ENCODE measurements around the gene MAN1C1. TPM values are rescaled to one million over a fixed set of nuclear protein-coding genes. Genes with fewer than 3 reads are reported as not detected.
"Not testable (repeated sequence)": the region's sequence is repeated elsewhere in the genome, so short reads cannot be mapped to it uniquely, and the experiment has no call there.

Gene MAN1C1
- total and polyA plus RNA-seq, 2 donors (not counting 1 experiment from before 2014, with no cell fraction given), result 17.7 to 51.4 TPM

- Histone ChIP-seq H3K9me3 (ENCODE audit: control insufficient read depth, insufficient read depth, low read depth, low read length) (no peaks in the 10 kb centered on the region), H4K20me1 (ENCODE audit: control insufficient read depth, extremely low read depth, insufficient read depth, low read length) (peaks cover 2% of the 10 kb centered on the region), H3K36me3 (ENCODE audit: control insufficient read depth, insufficient read depth, low read length) (no peaks in the 10 kb centered on the region), H3K27me3 (ENCODE audit: control insufficient read depth, insufficient read depth, low read length) (peaks cover 5% of the 10 kb centered on the region), H3K4me3 (replicated peaks in 1 of 4; ENCODE audit: control extremely low read depth in 1 of 4, insufficient read depth in 1 of 4, low read depth in 3 of 4, low read length in 4 of 4) (no peak overlapping the region), H3K79me2 (ENCODE audit: control insufficient read depth, insufficient read depth, low read length) (no peaks in the 10 kb centered on the region), H3K27ac (ENCODE audit: insufficient read depth, low read length) (no peak overlapping the region), H3K4me1 (ENCODE audit: control insufficient read depth, extremely low read depth, insufficient read depth, low read length) (no peaks in the 10 kb centered on the region), H3K4me2 (ENCODE audit: extremely low read depth, insufficient read depth, low read length) (no peak overlapping the region), H2AFZ (ENCODE audit: low read length) (no peak overlapping the region), H3K9ac (ENCODE audit: insufficient read depth, low read length) (no peak overlapping the region)
- no peak for DNase-seq (ENCODE audit: low read depth in 2 of 2)
- TF ChIP-seq EZH2 (IDR thresholded peaks at IDR 0.05; ENCODE audit: low read length, missing control alignments), result no peak
- TF ChIP-seq CTCF (conservative IDR thresholded peaks at IDR 0.05 in 1 of 2, IDR thresholded peaks at IDR 0.05 in 1 of 2; ENCODE audit: low read depth in 1 of 2, low read length in 2 of 2), result no peak
Observed at GRCh38 chr1:25733271-25733670, 116.7 kb downstream of the MAN1C1 start.

- not testable (repeated sequence) for H3K27me3 ChIP-seq (ENCODE audit: control insufficient read depth, insufficient read depth, low read length); H3K27ac ChIP-seq (ENCODE audit: insufficient read depth, low read length); H3K36me3 ChIP-seq (ENCODE audit: control insufficient read depth, insufficient read depth, low read length); H3K9ac ChIP-seq (ENCODE audit: insufficient read depth, low read length); H3K79me2 ChIP-seq (ENCODE audit: control insufficient read depth, insufficient read depth, low read length); H4K20me1 ChIP-seq (ENCODE audit: control insufficient read depth, extremely low read depth, insufficient read depth, low read length); H3K4me1 ChIP-seq (ENCODE audit: control insufficient read depth, extremely low read depth, insufficient read depth, low read length); H2AFZ ChIP-seq (ENCODE audit: low read length); DNase-seq (ENCODE audit: low read depth in 2 of 2); H3K4me2 ChIP-seq (ENCODE audit: extremely low read depth, insufficient read depth, low read length); H3K4me3 ChIP-seq (replicated peaks in 1 of 4; ENCODE audit: control extremely low read depth in 1 of 4, insufficient read depth in 1 of 4, low read depth in 3 of 4, low read length in 4 of 4); H3K9me3 ChIP-seq (ENCODE audit: control insufficient read depth, insufficient read depth, low read depth, low read length)
Observed at GRCh38 chr1:25734991-25735390, 118.4 kb downstream of the MAN1C1 start.

DNA sequence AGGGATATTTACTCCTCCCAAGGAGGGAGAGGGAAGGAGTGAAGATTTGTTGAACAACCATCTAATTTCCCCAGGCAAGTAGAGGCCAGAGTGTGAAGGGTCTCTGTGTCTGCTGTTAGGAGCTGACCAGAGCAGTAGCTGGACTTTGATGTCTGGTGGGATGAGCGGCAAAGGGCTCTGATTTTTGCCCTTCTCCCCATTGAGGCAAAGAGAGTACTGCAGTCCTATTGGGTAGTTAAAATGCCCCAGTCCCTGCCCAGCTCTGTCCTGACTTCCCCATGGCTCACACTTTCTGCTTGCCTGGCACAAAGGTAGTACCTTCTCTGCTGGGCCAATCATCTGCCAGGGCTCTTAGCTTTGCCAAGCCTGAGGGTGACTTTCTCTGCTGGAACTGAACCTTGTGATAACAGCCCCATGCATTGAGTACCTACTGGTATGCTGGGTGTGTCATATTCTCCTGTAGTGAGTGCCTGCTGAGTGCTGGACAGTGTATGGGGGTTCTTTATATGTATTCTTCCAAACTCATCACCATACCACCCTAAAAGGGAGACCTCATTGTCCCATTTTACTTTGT is 119.5 kb downstream of the MAN1C1 start:
- H3K27me3 ChIP-seq (ENCODE audit: control insufficient read depth, insufficient read depth, low read length), result peaks cover 5% of the 10 kb centered on the region
- H3K4me1 ChIP-seq (ENCODE audit: control insufficient read depth, extremely low read depth, insufficient read depth, low read length), result no peaks in the 10 kb centered on the region
- DNase-seq (ENCODE audit: low read depth in 2 of 2), result no peak
- H3K9ac ChIP-seq (ENCODE audit: insufficient read depth, low read length), result no peak overlapping the region
- no peak overlapping the region for H3K4me2 ChIP-seq (ENCODE audit: extremely low read depth, insufficient read depth, low read length)
- H3K27ac ChIP-seq (ENCODE audit: insufficient read depth, low read length), result no peak overlapping the region
- TF ChIP-seq CTCF (conservative IDR thresholded peaks at IDR 0.05 in 1 of 2, IDR thresholded peaks at IDR 0.05 in 1 of 2; ENCODE audit: low read depth in 1 of 2, low read length in 2 of 2) (no peak), EZH2 (IDR thresholded peaks at IDR 0.05; ENCODE audit: low read length, missing control alignments) (no peak)
- H3K4me3 ChIP-seq (replicated peaks in 1 of 4; ENCODE audit: control extremely low read depth in 1 of 4, insufficient read depth in 1 of 4, low read depth in 3 of 4, low read length in 4 of 4), result no peak overlapping the region
- H3K79me2 ChIP-seq (ENCODE audit: control insufficient read depth, insufficient read depth, low read length), result no peaks in the 10 kb centered on the region
- no peaks in the 10 kb centered on the region for H3K36me3 ChIP-seq (ENCODE audit: control insufficient read depth, insufficient read depth, low read length)
- H4K20me1 ChIP-seq (ENCODE audit: control insufficient read depth, extremely low read depth, insufficient read depth, low read length), result peaks cover 2% of the 10 kb centered on the region
- no peak overlapping the region for H2AFZ ChIP-seq (ENCODE audit: low read length)
- no peaks in the 10 kb centered on the region for H3K9me3 ChIP-seq (ENCODE audit: control insufficient read depth, insufficient read depth, low read depth, low read length)

All from fibroblast of lung (primary cell).